ENCODE data around the gene PIK3R5. TPM values are rescaled to one million over a fixed set of nuclear protein-coding genes. Genes with fewer than 3 reads are reported as not detected.

PIK3R5 gene
- total RNA-seq, 2 experiments from 2014 or later: 73.9 to 77.9 TPM

DNA sequence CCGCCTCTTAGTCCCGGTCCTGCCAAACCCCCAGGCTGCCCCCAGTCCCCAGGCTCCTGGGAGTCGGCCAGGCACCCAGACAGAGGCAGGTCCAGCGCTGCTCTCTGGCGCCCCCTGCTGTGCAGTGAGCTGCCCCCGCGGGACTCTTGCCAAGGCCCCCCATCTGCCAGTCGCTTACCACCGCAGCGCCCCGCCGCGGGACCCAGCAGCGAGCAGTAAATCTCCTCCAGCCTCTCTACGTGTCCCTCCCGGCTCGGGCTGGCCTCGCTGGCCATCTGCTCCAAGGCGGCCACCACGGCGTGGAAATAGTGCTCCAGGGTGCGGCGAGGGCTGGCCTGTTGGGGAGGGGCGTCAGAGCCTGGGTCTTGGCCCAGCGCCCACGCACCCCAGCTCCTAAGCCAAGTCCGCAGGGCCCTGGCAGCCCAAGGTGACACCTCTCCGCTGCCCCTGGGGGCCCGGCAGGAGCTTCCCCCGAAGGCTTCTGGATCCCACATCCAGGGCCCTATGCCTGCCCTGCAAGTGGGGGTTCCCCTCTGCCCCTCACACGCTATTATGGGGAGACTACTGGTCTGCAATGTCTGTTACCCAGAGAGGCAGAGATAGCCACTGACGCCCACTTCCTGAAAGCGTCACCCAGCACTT lies 132.7 kb downstream of the PIK3R5 start:
- CTCF ChIA-PET: interaction anchor here (0.8 to 1.6 kb wide), 10 partner anchors 8 to 57 kb away, joined by 3 to 7 read pairs (median 3); no protein-coding TSS in a partner anchor
- H3K4me1 Mint-ChIP-seq (ENCODE audit: low read depth): no peaks in the 10 kb centered on the region
- POLR2A ChIA-PET: no interaction called here
- no peaks in the 10 kb centered on the region for H3K27me3 Mint-ChIP-seq (ENCODE audit: low read depth)
- DNase-seq: peak; percentile 46
- no peak overlapping the region for H3K27ac Mint-ChIP-seq
- H3K9me3 Mint-ChIP-seq (ENCODE audit: insufficient read depth): no peaks in the 10 kb centered on the region
- H3K4me3 Mint-ChIP-seq: no peak overlapping the region
- peaks cover 33% of the 10 kb centered on the region for H3K36me3 Mint-ChIP-seq (ENCODE audit: low read depth)
- no peak for ATAC-seq

DNA sequence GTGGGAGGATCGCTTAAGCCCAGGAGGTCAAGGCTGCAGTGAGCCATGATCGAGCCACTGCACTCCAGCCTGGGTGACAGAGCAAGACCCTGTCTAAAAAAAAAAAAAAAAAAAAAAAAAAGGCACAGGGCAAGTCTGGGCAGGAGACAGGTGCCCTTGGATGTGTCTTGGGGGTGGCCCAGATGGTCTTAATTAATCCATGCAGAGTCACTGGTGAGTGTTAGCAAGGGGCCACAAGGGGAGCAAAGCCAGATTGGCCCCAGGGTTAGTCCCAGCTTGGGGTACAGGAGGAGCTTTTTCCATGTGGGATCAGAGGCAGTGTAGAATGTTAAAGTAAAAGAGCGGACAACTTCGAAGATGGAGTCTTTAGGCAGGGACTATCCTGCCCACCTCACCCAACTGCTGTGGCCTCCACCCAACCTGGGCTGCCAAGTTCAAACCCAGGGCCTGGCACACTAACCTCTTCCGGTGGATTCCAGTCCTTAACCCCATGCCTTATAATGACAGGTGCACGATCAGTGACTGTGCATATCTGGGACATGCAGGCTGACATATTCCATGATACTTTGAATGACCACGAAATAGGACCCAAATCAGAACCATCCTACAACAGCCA lies 134.2 kb downstream of the PIK3R5 start:
- H3K27ac Mint-ChIP-seq: no peak overlapping the region
- H3K9me3 Mint-ChIP-seq (ENCODE audit: insufficient read depth): no peaks in the 10 kb centered on the region
- H3K4me3 Mint-ChIP-seq: no peak overlapping the region
- peaks cover 5% of the 10 kb centered on the region for H3K4me1 Mint-ChIP-seq (ENCODE audit: low read depth)
- CTCF ChIA-PET: interaction anchor here (1.3 kb wide), 1 partner anchor 27 kb away, joined by 3 read pairs; no protein-coding TSS in a partner anchor
- H3K27me3 Mint-ChIP-seq (ENCODE audit: low read depth): no peaks in the 10 kb centered on the region
- DNase-seq: no peak
- no peak for ATAC-seq
- peaks cover 27% of the 10 kb centered on the region for H3K36me3 Mint-ChIP-seq (ENCODE audit: low read depth)
- POLR2A ChIA-PET: no interaction called here

DNA sequence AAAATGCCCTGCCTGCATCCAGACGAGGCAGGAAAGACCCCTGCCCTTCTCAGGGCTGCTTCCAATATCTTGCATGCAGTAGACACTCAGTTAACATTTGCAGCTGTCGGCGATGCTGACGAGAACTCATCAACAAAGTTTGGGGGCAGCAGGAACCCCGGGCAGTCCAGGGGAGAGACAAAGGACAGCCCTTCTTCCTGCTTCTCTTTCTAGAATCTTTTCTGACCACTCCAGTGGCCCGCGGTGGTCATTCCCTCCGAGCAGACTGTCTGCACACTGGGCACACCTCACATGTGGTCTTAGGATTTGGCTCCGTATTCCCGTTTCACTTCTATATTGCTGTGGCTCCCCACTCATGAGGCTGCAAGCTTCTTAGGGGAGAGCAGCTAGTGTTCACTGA lies 135.4 kb downstream of the PIK3R5 start:
- ChIA-PET POLR2A (no interaction called here), CTCF (interaction anchor here (0.9 to 1.3 kb wide), 2 partner anchors 26 to 65 kb away, joined by 3 read pairs; no protein-coding TSS in a partner anchor)
- DNase-seq (no peak), ATAC-seq (no peak)
- Mint-ChIP-seq H3K27ac (no peak overlapping the region), H3K4me3 (no peak overlapping the region), H3K4me1 (ENCODE audit: low read depth) (peaks cover 5% of the 10 kb centered on the region), H3K9me3 (ENCODE audit: insufficient read depth) (peaks cover 1% of the 10 kb centered on the region), H3K36me3 (ENCODE audit: low read depth) (peaks cover 24% of the 10 kb centered on the region), H3K27me3 (ENCODE audit: low read depth) (no peaks in the 10 kb centered on the region)

DNA sequence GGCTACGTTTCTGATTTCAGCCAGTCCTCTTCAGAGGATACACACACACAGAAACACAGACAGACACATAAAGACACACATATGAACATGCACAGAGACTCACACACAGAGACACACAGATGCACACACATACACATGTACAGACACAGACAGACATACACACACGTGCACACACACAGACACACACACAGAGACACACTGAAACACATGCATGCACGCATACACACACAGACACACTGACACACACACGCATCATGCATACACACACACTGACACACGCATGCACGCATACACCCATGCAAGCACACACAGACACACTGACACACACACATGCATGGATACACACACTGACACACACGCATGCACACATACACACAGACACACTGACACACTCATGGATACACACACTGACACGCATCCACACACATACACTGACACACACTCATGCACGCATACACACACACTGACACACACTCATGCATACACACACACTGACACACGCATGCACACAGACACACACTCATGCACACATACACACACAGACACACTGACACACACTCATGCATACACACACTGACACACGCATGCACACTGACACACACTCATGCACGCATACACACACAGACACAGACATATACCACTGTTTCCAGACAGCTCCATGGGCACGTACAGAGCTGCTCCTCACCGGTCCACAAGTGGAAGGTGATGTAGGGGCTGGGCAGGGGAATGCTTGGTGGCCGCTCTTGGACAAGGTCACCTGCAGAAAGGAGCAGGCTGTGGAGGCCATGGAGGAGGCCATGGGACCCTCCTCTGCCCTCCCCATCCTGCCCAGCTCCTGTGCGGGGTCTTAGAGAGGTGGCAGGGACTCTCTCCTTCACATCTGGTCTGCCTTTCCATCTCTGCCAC lies 136.2 kb downstream of the PIK3R5 start:
- POLR2A ChIA-PET: no interaction called here
- Mint-ChIP-seq H3K36me3 (ENCODE audit: low read depth) (peaks cover 28% of the 10 kb centered on the region), H3K4me3 (no peak overlapping the region), H3K9me3 (ENCODE audit: insufficient read depth) (peaks cover 10% of the 10 kb centered on the region), H3K27me3 (ENCODE audit: low read depth) (no peaks in the 10 kb centered on the region), H3K4me1 (ENCODE audit: low read depth) (peaks cover 5% of the 10 kb centered on the region), H3K27ac (no peak overlapping the region)
- CTCF ChIA-PET: no interaction called here
- no peak for DNase-seq
- no peak for ATAC-seq

Other genes with a start within 250 kb of the PIK3R5 start
- under 1 TPM; 0.47 to 0.53 TPM for gene CCDC42, start 220.9 kb downstream of the PIK3R5 start, total RNA-seq
- not detected for gene SPDYE4, start 207.2 kb downstream of the PIK3R5 start, total RNA-seq
- 1 to 10 TPM; 1.4 to 1.5 TPM for gene MFSD6L, start 166.3 kb downstream of the PIK3R5 start, total RNA-seq
- gene PIK3R6, start 98.0 kb downstream of the PIK3R5 start, total RNA-seq: 10 to 100 TPM; 18.3 to 20.7 TPM
- not detected for gene NTN1, start 55.8 kb upstream of the PIK3R5 start, total RNA-seq

All from activated CD8-positive, alpha-beta T cell treated with anti-CD3 and anti-CD28 coated beads, Interleukin-2, amount 10 ng/mL, durations not matched to agents 7 days and 5 days (primary cell).